ENCODE results near the gene PPP1R1A. TPM values are rescaled to one million over a fixed set of nuclear protein-coding genes. Genes with fewer than 3 reads are reported as not detected.

The PPP1R1A gene
- total RNA-seq, 1 donor from 2014 or later: 0.76 TPM

- peaks cover 5% of the 10 kb centered on the region for H3K9me3 Mint-ChIP-seq
- no peaks in the 10 kb centered on the region for H3K4me1 Mint-ChIP-seq
- no peak overlapping the region for H3K4me3 Mint-ChIP-seq
- H3K36me3 Mint-ChIP-seq: no peaks in the 10 kb centered on the region
- DNase-seq (ENCODE audit: low spot score in 2 of 2, unreplicated experiment in 2 of 2): no peak
- no peak for TF ChIP-seq CTCF (IDR thresholded peaks at IDR 0.05; ENCODE audit: unreplicated experiment)
- peaks cover 24% of the 10 kb centered on the region for H3K27me3 Mint-ChIP-seq (ENCODE audit: low read depth)
- no peak overlapping the region for H3K27ac Mint-ChIP-seq
Measured at GRCh38 chr12:54602661-54603060, 14.2 kb upstream of the PPP1R1A start.

DNA sequence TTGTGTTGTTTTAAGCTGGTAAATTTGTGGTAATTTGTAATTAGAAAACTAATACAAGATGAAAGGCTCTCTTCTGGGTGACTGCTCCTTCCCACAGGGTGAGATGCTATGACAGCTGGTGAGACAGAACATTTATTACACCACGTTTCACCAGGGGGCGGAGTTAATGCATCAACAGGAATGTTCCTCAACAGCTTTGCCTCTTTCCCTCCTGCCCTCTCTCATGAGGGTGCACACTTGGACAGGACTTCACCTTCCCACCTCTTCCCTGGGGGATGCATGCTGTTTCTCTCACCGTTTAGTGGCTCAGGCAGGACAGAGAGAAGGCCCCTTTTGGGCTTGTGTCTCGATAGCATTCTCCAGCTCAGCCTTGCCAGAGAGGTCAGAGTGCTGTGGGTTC is 13.4 kb upstream of the PPP1R1A start:
- DNase-seq (ENCODE audit: low spot score in 2 of 2, unreplicated experiment in 2 of 2): no peak
- Mint-ChIP-seq H3K4me1 (no peaks in the 10 kb centered on the region), H3K27me3 (ENCODE audit: low read depth) (peaks cover 22% of the 10 kb centered on the region)

GRCh38 chr12:54598970-54599369 is 10.5 kb upstream of the PPP1R1A start:
- TF ChIP-seq CTCF (IDR thresholded peaks at IDR 0.05; ENCODE audit: unreplicated experiment): no peak
- Mint-ChIP-seq H3K27me3 (ENCODE audit: low read depth) (peaks cover 31% of the 10 kb centered on the region), H3K9me3 (peaks cover 5% of the 10 kb centered on the region), H3K36me3 (no peaks in the 10 kb centered on the region), H3K27ac (no peak overlapping the region), H3K4me1 (peaks cover 2% of the 10 kb centered on the region), H3K4me3 (no peak overlapping the region)
- no peak for DNase-seq (ENCODE audit: low spot score in 2 of 2, unreplicated experiment in 2 of 2)

More for the DNA sequence above, 13.4 kb upstream of the PPP1R1A start:
- TF ChIP-seq CTCF (IDR thresholded peaks at IDR 0.05; ENCODE audit: unreplicated experiment): no peak
- peaks cover 5% of the 10 kb centered on the region for H3K9me3 Mint-ChIP-seq
- no peaks in the 10 kb centered on the region for H3K36me3 Mint-ChIP-seq
- H3K4me3 Mint-ChIP-seq: no peak overlapping the region
- no peak overlapping the region for H3K27ac Mint-ChIP-seq

GRCh38 chr12:54596526-54596946 is 8.1 kb upstream of the PPP1R1A start:
- Mint-ChIP-seq H3K9me3 (no peaks in the 10 kb centered on the region), H3K27ac (no peak overlapping the region), H3K4me3 (no peak overlapping the region), H3K27me3 (ENCODE audit: low read depth) (peaks cover 41% of the 10 kb centered on the region), H3K4me1 (peaks cover 2% of the 10 kb centered on the region), H3K36me3 (no peaks in the 10 kb centered on the region)
- TF ChIP-seq CTCF (IDR thresholded peaks at IDR 0.05; ENCODE audit: unreplicated experiment): peak; percentile 75
- peak in 1 of 2 experiments; percentile 77 for DNase-seq (ENCODE audit: low spot score in 2 of 2, unreplicated experiment in 2 of 2)

DNA sequence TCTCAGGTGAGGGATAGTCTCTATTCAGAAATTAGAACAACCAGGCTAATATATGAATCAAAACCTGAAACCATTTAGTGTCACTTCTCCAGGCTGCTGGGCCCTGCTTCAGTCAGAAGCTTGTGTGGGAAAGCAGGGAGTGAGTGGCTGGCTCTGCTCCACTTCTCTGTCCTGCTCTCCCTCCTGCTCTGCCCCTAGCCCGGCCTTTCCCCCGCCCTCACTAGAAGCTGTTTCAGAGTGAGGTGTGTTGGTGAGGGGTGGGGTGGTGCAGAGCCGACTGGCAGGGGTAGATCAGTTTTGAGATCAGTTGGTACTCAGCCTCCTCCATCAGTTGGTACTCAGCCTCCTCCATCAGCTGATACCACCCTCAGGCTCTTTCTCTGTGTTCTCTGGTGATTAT is 7.0 kb upstream of the PPP1R1A start:
- Mint-ChIP-seq H3K36me3 (no peaks in the 10 kb centered on the region), H3K27ac (no peak overlapping the region), H3K4me1 (peaks cover 2% of the 10 kb centered on the region), H3K9me3 (no peaks in the 10 kb centered on the region), H3K27me3 (ENCODE audit: low read depth) (peaks cover 46% of the 10 kb centered on the region), H3K4me3 (no peak overlapping the region)
- DNase-seq (ENCODE audit: low spot score in 2 of 2, unreplicated experiment in 2 of 2): no peak
- no peak for TF ChIP-seq CTCF (IDR thresholded peaks at IDR 0.05; ENCODE audit: unreplicated experiment)

DNA sequence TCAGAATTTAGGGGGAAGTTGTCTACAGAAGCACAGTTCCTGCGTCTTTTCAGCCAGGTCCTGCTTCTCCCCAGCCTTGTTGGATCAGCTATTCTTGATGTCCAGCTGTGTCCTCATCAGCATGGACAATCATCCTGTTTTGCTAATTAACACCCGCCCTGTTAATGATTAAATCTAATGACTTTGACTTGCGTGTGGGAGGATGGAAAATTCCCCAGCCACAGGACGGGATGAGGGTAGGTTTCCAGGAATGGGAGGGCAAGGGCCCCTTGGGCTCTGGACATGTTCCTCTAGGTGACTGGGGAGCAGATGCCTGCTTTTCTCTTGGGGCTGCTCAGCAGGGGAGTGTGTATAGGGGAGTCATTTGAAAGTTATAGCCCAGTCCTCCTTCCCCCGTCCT is 5.3 kb upstream of the PPP1R1A start:
- no peaks in the 10 kb centered on the region for H3K9me3 Mint-ChIP-seq
- no peak for DNase-seq (ENCODE audit: low spot score in 2 of 2, unreplicated experiment in 2 of 2)
- peaks cover 50% of the 10 kb centered on the region for H3K27me3 Mint-ChIP-seq (ENCODE audit: low read depth)
- H3K27ac Mint-ChIP-seq: no peak overlapping the region
- H3K4me1 Mint-ChIP-seq: peaks cover 4% of the 10 kb centered on the region
- no peaks in the 10 kb centered on the region for H3K36me3 Mint-ChIP-seq
- H3K4me3 Mint-ChIP-seq: no peak overlapping the region
- TF ChIP-seq CTCF (IDR thresholded peaks at IDR 0.05; ENCODE audit: unreplicated experiment): no peak
